ENCODE measurements around the gene MX1.

Gene MX1

DNA sequence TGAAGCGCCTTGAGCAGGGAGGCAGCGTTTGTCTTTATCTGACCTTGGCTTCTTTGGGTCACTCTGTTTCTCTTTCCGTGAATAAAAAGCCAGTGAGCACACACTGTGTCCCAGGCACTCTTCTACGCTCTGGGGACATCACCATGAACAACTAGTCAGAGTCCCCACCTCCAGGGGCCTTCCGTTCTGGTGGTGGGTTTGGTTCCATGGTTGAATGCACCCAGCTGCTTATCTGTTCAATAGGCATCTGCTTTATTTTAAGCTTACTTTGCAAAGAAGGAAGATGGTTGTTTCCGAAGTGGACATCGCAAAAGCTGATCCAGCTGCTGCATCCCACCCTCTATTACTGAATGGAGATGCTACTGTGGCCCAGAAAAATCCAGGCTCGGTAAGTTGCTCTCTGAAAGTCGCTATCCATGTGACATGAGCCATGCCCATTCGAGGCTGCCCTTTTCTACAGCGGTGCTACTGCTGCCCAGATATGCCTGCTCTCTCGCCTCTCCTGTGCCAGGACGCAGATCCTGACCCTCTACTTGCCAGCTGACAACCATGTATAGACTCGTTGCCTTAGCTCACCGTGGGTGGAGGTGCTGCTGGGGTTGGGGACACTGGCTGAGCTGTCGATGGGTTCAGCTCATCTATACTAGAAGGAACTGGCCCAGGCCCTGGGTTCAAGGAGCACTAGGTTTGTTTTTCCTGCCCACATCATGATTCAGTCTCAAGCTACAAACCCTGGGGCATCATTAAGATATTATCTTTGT, 5.9 kb downstream of the MX1 start:
- no peak for DNase-seq (ENCODE audit: low read depth in 4 of 4, low spot score in 1 of 4)

DNA sequence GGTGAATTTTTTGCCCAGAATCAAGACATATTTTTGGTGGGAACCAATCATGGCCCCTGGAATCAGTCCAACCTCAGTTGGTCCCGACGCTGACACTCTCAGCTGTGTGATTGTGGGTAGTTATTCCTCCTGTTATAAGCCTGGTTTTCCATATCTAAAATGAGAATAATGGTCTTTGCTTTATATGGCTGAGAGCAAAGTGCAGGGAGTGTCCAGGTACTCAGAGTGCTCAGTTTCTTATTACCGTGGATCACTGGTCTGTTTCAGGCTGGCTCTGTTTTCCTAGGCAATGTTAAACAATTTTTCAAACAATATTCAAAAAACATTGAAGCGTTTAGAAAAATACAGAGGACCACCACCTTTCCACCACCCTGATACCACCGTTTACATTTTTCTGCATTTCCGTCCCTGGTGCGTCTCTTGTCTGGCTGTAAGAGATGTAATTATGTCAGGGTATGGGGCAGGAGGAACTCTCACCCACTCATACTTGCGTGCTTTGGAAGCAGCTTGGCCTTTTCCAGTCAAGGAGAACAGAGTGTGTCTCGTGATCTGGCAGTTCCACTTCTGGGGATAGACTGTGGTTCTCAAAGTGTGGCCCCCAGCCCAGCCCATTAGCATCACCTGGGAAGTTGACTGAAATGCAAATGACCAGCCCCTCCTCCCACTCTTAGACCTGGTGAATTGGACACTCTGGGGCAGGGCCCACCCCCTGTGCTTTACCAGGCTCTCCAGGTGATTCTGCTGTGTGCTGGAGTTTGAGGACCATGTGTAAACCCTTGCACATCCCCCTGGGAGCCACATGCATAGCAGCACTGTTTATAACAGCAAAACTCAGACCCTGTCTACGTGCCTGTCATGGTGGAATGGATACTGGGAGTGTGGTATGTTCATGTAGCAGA, 6.8 kb downstream of the MX1 start:
- no peak for DNase-seq (ENCODE audit: low read depth in 4 of 4, low spot score in 1 of 4)

DNA sequence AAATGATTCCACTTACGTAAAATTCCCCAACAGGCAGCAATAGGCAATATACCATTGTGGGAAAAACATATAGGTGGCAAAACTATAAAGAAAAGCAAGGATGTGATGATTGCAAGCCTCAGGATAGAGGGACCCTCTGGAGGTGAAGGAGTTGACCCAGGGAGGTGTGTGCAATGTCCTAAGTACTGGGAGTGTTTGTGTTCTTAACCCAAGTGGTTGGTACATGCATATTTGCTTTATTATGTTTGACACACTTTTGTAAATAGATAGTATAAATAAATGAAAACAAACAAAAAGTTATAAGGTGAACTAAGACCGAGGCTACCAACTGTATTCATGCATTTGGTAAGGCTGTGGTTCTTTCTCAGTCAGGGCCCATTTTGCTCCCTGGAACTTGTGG, 7.5 kb downstream of the MX1 start:
- DNase-seq (ENCODE audit: low read depth in 4 of 4, low spot score in 1 of 4), result no peak

DNA sequence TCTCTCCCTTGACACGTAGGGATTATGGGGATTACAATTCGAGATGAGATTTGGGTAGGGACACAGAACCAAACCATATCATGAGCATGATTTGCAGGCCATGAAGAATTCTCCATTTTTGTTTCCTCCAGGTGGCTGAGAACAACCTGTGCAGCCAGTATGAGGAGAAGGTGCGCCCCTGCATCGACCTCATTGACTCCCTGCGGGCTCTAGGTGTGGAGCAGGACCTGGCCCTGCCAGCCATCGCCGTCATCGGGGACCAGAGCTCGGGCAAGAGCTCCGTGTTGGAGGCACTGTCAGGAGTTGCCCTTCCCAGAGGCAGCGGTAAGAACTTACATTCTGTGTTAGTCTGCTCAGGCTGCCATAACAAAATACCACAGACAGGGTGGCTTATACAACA, 9.7 kb downstream of the MX1 start:
- DNase-seq (ENCODE audit: low read depth in 4 of 4, low spot score in 1 of 4), result no peak

DNA sequence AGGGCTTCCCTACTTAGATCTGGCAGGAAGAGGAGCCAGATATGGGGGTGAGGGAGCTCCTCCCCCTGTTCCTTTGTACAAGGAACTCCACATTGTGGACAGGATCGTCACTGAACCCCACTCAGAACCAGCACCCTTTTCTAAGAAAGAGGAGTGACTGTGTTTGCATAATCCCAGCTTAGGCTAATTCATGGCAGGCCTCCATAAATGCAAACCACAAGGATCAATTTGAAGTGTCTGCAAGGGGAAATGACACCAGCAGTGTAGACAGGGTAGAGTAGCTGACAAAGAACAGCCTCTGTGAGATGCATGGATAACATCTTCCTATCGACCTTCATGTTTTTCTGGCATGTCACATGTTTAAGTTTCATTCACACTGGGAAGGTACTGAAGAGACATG, 11.7 kb downstream of the MX1 start:
- DNase-seq (ENCODE audit: low read depth in 4 of 4, low spot score in 1 of 4), result no peak

DNA sequence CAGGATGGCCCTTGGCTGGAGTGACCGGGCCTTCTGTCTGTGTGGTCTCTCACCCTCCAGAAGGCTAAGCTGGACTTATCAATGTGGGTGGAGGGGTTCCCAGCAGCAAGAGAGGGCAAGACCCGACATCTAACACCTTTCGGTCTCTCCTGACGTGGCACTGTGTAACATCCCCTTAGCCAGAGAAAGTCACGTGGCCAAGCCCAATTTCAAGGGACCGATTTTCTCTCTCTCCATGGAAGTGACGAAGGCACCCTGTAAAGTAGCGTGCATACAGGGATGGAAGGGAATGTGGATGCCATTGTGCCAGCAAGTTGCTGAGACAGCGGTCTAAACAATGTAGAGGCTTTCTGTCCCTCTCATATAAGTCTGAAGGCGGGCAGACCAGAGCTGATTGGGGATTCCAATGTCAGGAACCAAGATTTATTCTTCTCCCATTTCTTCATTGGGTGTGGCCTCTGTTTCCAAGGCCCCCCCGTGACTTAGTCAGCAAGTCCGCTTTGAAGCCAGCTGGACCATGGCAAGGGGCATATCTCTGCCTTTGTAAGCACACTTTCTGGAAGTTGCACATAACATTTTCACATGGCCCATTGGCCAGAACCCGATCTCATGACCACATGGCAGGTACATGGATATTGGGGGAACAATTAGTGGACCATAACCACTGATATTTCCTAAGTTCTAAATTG, 12.5 kb downstream of the MX1 start:
- no peak for DNase-seq (ENCODE audit: low read depth in 4 of 4, low spot score in 1 of 4)

DNA sequence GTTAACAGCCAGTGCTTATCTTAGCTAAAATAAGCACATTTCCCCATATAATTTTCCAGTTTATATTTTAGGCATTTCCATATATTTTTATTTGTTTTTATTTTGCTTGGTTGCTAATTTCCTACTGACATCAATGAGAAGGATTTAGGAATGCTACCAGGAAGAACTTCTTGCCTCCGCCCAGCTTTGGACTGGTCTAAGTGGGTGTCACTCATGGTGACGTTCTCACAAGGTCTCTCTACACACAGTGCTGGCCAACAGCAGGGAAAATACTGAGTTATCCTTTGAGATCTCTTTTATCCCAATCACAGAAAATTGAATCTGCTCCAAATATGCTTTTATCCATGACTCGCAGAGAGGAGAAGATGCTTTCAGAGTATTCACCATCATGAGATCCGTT, 13.2 kb downstream of the MX1 start:
- no peak for DNase-seq (ENCODE audit: low read depth in 4 of 4, low spot score in 1 of 4)

DNA sequence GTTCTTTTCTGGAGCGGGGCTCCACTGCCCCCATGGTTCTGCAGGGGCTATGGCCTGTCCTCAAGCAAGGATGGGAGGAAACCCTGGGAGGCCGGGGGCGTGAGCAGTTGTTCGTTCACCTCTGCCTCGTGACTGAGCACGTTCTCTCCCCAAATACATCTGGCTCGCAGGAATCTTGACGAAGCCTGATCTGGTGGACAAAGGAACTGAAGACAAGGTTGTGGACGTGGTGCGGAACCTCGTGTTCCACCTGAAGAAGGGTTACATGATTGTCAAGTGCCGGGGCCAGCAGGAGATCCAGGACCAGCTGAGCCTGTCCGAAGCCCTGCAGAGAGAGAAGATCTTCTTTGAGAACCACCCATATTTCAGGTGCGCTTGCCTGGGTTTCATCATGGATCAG, 15.5 kb downstream of the MX1 start:
- no peak for DNase-seq (ENCODE audit: low read depth in 4 of 4, low spot score in 1 of 4)

DNA sequence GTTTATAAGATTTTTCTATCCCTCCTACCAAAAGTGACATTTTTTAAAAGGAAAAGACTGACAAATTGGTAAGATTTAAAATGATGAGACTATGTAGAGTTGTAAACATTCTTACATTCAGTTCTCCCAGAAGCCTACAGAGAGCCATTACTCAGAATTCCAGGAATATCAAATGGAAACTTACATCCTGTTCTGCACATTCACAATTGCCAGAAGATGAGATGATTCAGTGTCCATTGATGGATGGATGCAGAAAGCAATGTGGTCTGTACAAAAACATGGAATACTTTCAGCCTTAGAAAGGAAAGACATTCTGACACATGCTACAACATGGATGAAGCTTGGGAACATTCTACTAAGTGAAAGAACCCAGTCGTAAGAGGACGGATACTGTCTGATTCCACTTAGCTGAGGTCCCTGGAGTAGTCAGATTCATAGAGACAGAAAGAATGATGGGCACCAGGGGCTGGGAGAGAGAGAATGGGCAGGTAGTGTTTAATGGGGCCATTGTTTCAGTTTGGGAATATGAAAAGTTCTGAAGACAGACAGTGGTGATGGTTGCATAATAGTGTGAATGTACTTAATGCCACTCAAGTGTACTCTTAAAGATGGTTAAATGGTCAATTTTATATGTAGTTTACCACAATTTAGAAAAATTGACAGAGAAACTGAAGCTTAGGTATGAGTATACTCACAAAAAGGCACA, 16.6 kb downstream of the MX1 start:
- no peak for DNase-seq (ENCODE audit: low read depth in 4 of 4, low spot score in 1 of 4)

DNA sequence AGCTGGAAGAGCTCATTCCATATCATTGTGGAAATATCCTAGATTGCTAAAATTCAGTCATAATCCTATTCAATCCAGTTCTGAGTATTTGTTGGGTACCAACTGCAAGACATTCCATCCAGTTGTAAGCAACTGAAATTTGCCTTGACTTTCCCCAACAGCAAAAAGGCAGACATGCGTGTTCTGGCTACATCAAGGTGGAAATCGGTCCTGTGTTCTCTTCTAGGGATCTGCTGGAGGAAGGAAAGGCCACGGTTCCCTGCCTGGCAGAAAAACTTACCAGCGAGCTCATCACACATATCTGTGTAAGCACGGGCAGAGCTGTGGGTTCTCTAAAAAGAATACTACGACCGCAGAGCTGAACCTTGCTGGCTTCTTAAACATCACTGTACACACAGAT, 17.5 kb downstream of the MX1 start:
- no peak for DNase-seq (ENCODE audit: low read depth in 4 of 4, low spot score in 1 of 4)

DNA sequence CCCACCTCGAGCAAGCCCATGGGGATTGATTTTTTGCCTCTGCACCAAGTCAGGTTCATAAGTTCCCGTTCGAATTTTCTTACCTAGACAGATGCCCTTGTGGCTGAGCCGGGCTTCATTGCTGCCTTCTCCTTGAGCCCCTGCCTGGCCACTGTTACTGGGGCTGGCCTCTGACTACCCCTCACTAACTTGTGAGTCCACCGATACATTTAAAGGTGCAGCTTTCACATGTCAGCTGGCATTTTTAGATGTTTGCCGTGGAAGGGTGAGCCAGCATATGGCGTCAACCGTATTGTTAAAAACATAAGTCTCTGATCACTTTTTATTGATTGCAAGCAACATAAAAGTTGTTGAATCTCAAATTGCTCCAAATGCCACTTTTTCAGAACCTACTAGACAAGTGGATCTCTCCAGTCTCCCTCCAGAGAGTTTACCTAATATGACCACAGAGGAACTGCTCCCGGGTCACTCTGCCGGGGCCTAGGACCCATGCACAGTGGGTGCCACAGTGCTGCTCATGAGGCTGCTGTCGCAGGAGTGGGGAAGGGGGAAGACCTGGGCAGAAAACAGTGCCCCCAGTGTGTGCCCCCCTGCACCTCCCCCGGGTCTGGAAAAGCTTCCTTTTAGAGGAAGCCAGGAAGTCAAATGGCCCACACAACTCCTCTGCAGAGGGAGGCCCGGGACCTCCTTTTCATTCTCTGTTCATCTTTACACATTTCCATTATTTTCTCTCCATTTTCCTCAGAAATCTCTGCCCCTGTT, 18.8 kb downstream of the MX1 start:
- DNase-seq (ENCODE audit: low read depth in 4 of 4, low spot score in 1 of 4), result no peak

DNA sequence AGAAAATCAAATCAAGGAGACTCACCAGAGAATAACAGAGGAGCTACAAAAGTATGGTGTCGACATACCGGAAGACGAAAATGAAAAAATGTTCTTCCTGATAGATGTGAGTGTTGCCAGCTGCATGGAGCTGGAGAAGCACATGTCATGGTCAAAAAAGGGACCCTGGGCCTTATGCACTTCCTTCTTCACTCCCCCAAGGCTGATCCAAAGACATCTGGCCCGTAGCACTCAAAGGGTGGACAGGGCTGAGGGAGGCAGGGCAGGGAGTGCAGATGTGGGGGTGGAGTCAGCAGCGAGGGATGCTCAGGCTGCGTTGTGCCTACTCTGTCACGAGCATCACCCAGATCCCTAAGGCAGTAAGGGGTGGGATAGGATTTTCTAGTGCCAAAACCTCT, 19.4 kb downstream of the MX1 start:
- no peak for DNase-seq (ENCODE audit: low read depth in 4 of 4, low spot score in 1 of 4)

DNA sequence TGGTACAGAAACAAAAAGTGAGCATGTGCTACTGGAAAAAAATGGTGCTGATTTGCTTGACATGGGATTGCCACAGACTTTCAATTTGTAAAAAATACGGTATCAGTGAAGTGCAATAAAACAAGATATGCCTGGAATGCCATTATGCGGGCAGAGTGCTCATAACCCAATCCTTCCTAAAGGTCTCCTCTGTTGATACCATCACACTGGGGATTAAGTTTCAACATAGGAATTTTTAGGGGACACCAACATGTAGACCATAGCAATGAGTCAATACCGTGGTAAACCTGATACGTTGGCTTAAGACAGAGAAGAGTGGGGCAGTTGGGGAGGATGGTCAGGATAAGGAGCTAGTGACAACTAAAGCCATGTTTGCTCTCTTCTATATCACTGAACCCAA, 20.5 kb downstream of the MX1 start:
- no peak for DNase-seq (ENCODE audit: low read depth in 4 of 4, low spot score in 1 of 4)

DNA sequence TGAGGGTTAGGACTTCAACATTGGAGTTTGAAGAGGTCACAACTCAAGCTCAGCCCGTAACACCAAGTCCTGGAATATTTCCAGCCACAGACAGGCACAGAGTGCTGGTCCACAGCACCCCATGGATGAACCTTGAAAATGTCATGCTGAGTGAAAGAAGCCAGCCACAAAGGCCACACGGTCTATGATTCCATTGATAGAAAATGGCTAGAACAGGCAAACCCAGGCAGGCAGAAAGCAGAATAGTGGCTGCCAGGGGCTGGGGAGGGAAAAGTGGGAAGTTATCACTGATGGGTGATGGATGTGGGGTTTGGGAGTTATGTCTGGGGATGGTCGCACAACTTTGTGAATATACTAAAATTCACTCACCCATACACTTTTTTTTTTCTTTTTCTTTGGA, 21.3 kb downstream of the MX1 start:
- DNase-seq (ENCODE audit: low read depth in 4 of 4, low spot score in 1 of 4), result no peak

DNA sequence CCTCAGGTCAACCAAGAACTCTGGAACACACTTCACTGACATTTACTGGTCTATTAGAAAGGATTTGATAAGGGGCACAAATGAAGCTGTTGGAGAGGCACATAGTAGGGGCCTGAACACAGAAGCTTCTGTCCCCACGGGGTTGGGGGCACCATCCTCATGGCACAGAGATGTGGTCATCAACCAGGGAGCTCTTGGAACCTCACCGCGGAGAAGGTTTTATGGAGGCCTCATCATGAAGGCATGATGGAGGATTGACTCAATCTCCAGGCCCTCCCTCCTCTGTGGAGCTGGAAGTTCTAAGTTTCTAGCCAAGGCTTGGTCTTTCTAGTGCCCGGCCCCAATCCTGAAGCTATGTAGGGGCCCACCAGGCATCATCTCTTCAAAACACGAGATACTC, 23.6 kb downstream of the MX1 start:
- no peak for DNase-seq (ENCODE audit: low read depth in 4 of 4, low spot score in 1 of 4)

DNA sequence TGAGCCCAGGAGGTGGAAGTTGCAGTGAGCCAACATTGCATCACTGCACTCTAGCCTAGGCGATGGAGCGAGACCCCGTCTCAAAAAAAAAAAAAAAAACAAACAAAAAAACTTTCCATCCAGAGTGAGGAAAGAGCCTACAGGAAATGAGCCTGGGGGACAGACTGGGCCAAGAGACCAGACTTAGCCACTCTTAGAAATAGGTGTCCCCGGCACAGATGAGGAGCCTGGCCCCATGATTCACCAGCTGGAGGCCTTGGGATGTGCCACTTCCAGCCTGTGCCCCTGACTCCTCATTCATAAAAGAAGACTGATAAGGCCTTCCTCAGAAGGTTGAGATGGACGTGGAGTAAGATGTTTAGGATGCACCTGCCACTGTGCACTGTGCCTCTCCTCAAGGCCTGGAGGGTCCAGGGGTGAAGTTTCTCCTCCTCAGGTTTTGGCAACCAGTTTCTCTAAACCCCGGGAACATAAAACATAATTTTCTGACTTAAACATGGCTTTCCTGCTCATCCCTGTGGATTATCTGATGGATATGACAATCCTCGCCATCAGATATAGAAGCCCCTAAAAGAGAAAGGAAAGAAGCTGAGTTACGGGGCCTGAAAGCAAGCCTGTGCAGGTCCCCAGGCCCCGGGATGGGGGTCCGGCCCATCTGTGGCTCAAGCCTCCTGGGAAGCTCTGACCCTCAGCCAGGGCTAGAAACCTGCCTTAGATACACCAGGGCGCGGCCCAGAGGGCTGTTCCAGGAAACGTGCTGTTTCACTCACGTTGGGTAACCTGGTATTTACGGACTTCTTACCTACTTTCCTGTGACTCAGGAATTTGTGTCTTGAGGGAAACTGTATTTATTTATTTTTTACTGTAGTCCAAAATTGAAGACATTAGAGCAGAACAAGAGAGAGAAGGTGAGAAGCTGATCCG, 26.0 kb downstream of the MX1 start:
- DNase-seq (ENCODE audit: low read depth in 4 of 4, low spot score in 1 of 4), result no peak

DNA sequence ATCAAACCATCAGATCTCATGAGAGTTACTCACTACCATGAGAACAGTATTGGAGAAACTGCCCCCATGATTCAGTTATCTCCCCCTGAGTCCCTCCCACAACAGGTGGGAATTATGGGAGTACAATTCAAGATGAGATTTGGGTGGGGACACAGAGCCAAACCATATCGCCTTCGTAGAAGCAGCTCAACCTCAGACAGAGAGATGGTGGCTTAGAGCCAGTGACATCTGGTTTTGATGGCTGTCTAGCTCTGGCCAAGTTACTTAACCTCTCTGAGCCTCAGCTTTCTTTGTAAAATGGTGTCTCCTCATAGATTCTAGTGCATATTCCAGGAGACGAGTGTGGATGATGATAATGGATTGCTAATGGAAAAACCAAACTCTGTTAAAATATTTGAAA, 27.2 kb downstream of the MX1 start:
- DNase-seq (ENCODE audit: low read depth in 4 of 4, low spot score in 1 of 4), result no peak

DNA sequence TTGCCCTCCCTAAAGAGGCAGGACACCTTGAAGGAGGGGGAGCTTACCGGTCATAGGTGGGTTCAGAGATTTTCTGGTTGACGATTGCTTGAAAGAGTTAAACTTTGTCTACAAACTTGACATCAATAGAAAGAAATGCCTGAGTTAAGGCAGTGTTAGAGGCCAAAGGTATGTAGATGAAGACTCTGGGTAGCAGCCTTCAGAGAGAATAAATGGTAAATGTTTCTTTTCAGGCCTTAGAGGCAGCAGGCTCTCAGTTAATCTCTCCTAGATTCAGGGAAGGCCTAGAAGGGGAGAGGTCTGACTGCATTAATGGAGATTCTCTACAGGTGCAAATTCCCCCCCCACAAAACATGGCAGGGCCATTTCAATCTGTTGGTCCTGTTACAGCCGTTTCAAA, 27.7 kb downstream of the MX1 start:
- no peak for DNase-seq (ENCODE audit: low read depth in 4 of 4, low spot score in 1 of 4)

DNA sequence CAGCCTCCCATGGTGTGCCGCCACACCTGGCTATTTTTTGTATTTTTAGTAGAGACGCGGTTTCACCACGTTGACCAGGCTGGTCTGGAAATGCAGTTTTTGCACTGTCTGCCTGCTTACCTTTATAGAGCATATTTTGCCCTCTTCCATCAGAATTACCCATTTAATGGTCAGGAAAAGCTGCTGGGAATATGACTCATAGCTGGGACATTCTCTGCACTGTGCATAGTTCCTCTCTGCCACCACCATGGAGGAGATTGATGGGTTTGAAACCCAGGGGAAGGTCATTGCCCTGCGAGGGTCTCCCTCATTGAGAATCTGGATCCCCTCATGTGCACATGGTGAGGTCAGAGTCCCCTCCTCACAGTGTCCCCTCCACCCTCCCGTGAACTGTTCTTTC, 32.1 kb downstream of the MX1 start:
- DNase-seq (ENCODE audit: low read depth in 4 of 4, low spot score in 1 of 4), result no peak

DNA sequence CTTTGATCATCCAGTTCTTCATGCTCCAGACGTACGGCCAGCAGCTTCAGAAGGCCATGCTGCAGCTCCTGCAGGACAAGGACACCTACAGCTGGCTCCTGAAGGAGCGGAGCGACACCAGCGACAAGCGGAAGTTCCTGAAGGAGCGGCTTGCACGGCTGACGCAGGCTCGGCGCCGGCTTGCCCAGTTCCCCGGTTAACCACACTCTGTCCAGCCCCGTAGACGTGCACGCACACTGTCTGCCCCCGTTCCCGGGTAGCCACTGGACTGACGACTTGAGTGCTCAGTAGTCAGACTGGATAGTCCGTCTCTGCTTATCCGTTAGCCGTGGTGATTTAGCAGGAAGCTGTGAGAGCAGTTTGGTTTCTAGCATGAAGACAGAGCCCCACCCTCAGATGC, 32.5 kb downstream of the MX1 start:
- no peak for DNase-seq (ENCODE audit: low read depth in 4 of 4, low spot score in 1 of 4)
